SKM-1 treated with dmso at 0.1 percent for 144 hours (cell line): ENCODE data around the gene C1S.
"Not testable (repeated sequence)": the region's sequence is repeated elsewhere in the genome, so short reads cannot be mapped to it uniquely, and the experiment has no call there.

Experiments
- DNase-seq: peaks from one replicate; lab custom pipeline; 2025; ENCODE audit not compliant: unreplicated experiment; lab: John Stamatoyannopoulos, UW

Gene C1S

GRCh38 chr12:7046383-7047105 is 14.0 kb upstream of the C1S start:
- no peak for DNase-seq

GRCh38 chr12:7047306-7047705 is 13.2 kb upstream of the C1S start:
- DNase-seq: no peak

GRCh38 chr12:7049445-7049951 is 11.0 kb upstream of the C1S start:
- DNase-seq: not testable (repeated sequence)

- DNase-seq: not testable (repeated sequence)
These were observed 10.5 kb upstream of the C1S start for GRCh38 chr12:7049973-7050372.

- no peak for DNase-seq
These were observed 5.6 kb upstream of the C1S start for GRCh38 chr12:7054925-7055324.

- DNase-seq: not testable (repeated sequence)
These were observed 4.8 kb upstream of the C1S start for GRCh38 chr12:7055736-7056135.

DNA sequence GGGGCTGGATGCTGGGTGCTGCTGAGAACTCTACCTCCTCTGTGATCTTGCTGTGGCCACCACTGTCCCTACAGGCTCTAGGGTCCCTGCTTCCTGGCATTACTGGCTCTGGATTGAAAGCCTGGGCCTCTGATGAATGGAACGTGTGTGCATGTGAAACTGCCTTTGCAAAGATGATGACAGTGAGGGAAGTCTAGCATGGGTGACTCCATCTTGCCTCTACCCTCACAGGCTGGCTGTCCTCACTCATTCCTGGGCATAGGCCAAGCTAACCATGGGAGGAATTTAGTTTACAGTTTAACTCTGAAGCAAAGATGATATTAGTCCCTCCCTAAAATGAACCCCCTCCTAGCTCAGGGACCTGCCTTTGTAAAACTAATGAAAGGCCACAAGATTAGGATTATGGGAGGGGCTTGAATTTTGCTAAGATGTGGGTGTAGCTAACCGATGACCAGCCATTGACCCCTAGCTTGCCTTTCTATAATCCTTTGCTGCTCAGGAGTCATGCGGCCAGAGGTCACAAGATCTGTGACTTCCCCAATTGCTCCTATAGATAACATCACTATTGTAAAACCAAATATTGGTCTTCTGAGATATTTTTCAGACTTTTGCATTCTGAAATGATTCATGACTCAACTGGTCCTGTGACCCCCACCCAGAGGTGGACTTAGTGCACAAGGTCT is 2.2 kb upstream of the C1S start:
- no peak for DNase-seq

GRCh38 chr12:7058850-7059395 is 1.6 kb upstream of the C1S start:
- DNase-seq: no peak

GRCh38 chr12:7059780-7060179 is 738 bp upstream of the C1S start:
- DNase-seq: no peak

DNA sequence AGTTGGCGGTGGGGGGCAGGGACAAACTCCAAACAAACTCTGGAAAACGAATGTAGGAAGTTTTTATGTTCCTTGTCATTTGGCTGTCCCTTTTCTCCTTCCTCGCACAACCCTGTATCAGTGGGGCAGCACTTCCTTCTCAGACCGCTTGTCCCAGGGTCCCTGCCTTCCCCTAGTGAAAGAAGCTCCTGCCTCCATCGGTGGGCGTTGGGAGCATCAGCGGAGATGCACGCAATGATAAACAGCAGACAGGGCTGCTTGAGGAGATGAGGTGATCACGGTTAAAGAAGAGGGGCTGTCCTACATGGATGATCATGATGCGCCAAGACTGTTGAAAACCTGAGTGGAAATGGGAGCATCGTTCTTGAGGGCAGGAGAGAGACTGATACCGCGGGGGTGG is 620 bp downstream of the C1S start:
- no peak for DNase-seq

DNA sequence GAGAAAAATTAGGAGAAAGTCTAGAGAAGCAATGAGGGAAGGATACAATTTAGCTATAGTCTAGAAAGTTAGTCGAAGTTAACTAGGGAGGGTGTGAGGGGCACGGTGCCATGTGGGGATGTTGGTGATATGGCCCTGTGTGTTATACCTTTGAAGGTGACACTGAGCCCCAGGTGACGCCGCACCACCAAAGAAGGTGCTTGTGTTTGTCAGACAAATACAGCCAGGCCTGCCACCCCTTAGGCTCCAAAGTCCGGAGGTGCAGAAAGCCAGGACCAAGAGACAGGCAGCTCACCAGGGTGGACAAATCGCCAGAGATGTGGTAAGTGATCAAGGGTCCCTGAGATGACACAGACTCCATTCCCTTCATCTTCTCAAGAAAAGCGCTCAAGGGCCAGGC is 1.1 kb downstream of the C1S start:
- no peak for DNase-seq

DNA sequence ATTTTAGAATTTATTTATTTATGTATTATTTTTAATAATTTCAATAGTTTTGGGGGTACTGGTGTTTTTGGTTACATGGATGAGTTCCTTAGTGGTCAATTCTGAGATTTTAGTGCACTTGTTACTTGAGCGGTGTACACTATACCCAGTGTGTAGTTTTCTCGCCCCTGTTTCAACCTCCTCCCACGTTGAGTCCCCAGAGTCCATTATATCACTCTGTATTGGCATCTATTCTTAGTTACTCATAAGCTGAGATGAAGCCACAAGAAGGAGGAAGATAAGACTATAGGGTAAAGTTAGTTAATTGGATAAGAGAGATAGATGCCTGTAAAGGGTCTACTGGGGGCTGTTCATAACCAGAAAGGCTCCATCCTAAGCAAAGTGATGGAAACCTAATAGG is 4.0 kb downstream of the C1S start:
- DNase-seq: no peak

- DNase-seq: no peak
These were observed 4.6 kb downstream of the C1S start for GRCh38 chr12:7065073-7065623.

- DNase-seq: no peak
These were observed 6.1 kb downstream of the C1S start for GRCh38 chr12:7066596-7066995.

GRCh38 chr12:7067096-7067495 is 6.6 kb downstream of the C1S start:
- no peak for DNase-seq

DNA sequence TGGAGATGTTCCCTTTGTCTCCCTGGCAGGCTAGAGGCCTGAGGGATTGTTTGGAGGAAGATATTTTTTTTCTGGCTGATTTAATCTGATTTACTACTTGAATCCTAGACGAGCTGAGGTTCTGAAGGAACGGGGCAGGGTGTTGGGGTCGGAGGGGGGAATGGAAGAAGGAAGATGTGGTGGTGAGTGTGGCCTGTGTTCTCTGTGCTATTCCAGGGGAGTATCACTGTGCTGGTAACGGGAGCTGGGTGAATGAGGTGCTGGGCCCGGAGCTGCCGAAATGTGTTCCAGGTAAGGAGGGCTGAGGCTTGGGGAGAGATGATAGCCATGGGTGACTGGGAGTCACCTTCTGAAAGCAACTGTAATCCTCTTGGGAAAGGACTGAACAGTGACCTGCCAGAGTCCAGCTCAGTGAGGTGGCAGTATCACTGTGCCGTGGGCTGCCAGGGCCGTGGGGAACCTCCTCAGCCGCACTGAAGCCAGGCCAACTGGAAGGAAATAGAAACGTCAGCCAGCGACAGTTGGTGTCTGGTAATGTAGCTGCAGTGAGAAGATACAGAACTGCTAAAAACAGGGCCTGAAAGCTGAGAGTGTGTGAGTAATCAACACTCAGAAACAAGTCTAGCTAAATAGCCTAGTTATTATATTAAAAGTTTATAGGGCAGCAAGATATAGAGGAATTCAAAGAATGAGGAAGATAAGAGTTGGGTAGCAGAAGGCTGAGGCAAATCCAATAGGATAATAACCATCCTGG is 7.9 kb downstream of the C1S start:
- DNase-seq: no peak

DNA sequence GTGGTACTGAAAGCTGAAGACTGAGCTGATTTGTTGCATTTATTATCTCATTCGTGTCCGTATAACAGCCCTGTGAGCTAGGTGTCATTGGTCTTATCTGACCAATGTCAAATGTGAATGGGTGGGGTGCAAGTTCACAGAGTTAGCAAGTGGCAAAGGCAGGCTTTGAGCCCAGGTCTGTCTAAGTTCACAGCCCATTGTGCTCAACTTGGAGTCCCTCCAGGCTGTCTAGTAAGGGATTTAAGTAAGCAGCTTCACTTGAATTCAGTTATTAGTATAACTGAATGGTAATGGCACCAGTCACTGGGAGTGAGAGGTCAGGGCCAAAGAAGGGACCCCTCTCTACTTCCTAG is 8.5 kb downstream of the C1S start:
- no peak for DNase-seq

GRCh38 chr12:7069386-7069785 is 8.9 kb downstream of the C1S start:
- no peak for DNase-seq

DNA sequence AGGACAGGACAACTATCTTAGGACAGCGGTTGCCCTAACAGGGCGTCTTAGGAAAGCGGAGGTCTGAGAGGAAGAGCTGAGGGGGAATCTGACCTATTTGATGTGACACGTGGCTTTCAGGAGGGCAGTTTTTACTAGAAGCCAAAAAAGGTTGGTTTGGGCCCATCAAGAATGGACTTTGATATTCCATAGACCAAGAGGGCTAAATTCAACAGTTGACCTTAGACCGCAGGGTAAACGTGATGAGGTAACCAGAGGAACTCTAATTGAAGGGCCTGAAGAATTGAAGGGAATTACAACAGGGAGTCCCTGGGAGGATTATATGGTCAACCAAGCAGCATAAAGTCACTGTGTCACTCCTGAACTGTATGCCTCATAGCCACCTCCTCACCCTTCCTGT is 11.5 kb downstream of the C1S start:
- no peak for DNase-seq

DNA sequence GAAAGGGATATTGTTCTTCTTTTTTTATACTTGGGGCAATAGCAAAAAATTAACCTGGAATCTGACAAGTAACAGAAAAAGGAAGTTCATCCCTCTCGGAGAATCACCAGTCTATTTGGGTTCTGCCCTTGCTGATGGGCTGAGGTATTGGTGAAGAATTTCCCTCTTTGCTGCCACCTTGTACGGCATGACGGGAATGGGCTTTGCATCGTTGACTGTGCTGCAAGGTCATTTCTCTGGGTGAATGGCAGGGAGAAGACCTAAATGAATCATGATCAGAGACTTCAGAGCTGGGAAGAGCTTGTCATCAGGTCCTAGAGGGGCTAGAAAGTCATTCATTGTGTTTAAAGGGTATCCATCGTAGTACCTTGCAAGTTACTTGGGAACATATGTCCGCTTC is 12.0 kb downstream of the C1S start:
- no peak for DNase-seq

- DNase-seq: no peak
These were observed 13.4 kb downstream of the C1S start for GRCh38 chr12:7073946-7074345.
